HG03060 (cell line): Measurements from ENCODE around the gene TMEM94.

Experiments
- ATAC-seq: cut with Tn5 transposase; IDR thresholded peaks from one replicate; pipeline ENCODE4 v1.9.1; 2021; ENCODE audit warnings: low read depth, moderate number of reproducible peaks; ENCODE audit not compliant: unreplicated experiment

Gene TMEM94

GRCh38 chr17:75547091-75547490 is 90.7 kb downstream of the TMEM94 start:
- ATAC-seq, result no peak

GRCh38 chr17:75548813-75549212 is 92.4 kb downstream of the TMEM94 start:
- ATAC-seq, result no peak
